HepG2 (cell line): ENCODE results near the gene UHMK1. TPM values are rescaled to one million over a fixed set of nuclear protein-coding genes. Genes with fewer than 3 reads are reported as not detected.

Experiments used
- ATAC-seq: fragments of 200-7000 bp; cut with Tn5 transposase; 3 replicates; pipeline ENCODE4 v1.9.1; 2020; ENCODE audit warnings: mild to moderate bottlenecking, moderate library complexity
- BruUV-seq: library from RNA; stranded (reverse); fragments of 400-500 nt; replicated peaks from 2 replicates; lab custom pipeline; 2021; lab: Mats Ljungman, UMichigan
- CTCF ChIA-PET: fragments of 300-600 bp; formaldehyde crosslinking; extraction: SDS; loops from one replicate; lab custom pipeline; 2021; ENCODE audit warnings: low total read pairs, inconsistent platforms, low intra/inter-chr PET ratio; lab: Yijun Ruan, JAX
- POLR2A ChIA-PET: fragments of 350-600 bp; sonication (Branson Sonifier 250); formaldehyde crosslinking; loops from one replicate; lab custom pipeline; 2020; ENCODE audit warnings: antibody characterized with exemption, inconsistent platforms; lab: Yijun Ruan, JAX
- DNase-seq: peaks from one replicate; pipeline ENCODE4 v3.0.0-alpha.2; 2015; ENCODE audit warnings: low spot score
- FAIRE-seq: peaks from 3 replicates; lab custom pipeline; 2011; peaks lifted over from hg19 to GRCh38; lab: Jason Lieb, UNC
- H2AFZ ChIP-seq: one replicate; pipeline ENCODE4 v1.6.1; 2011; ENCODE audit warnings: low read length, inconsistent platforms
- H3K27ac ChIP-seq: fragments of 300-600 bp; 3 replicates; pipeline ENCODE4 v1.8.0; 2011; ENCODE audit warnings: mixed run types, mild to moderate bottlenecking, mixed read lengths, low read length, inconsistent platforms; ENCODE audit not compliant: insufficient read depth; ENCODE audit errors: extremely low read length
- H3K27me3 ChIP-seq, 2 experiments: fragments of 200-600 bp in 1 of 2; 2 replicates in 1 of 2; 3 replicates in 1 of 2; pipeline versions ENCODE4 v1.6.0 to v1.8.0; 2011; ENCODE audit warnings: low read length in 2 of 2, mild to moderate bottlenecking in 2 of 2, moderate library complexity in 2 of 2, inconsistent platforms in 1 of 2; ENCODE audit not compliant: insufficient read depth in 2 of 2, control insufficient read depth in 1 of 2
- H3K36me3 ChIP-seq, 2 experiments: fragments of 200-600 bp in 1 of 2; replicated peaks in 1 of 2; 2 replicates in 1 of 2; 3 replicates in 1 of 2; pipeline versions ENCODE4 v1.5.1 to v1.8.0; 2011; ENCODE audit warnings: low read length in 2 of 2, inconsistent platforms in 1 of 2; ENCODE audit not compliant: insufficient read depth in 2 of 2, control insufficient read depth in 1 of 2
- H3K4me1 ChIP-seq: 2 replicates; pipeline ENCODE4 v1.5.1; 2012; ENCODE audit warnings: low read length, inconsistent platforms; ENCODE audit not compliant: insufficient read depth
- H3K4me2 ChIP-seq: 2 replicates; pipeline ENCODE4 v1.6.0; 2011; ENCODE audit warnings: low read depth, low read length, inconsistent platforms
- H3K4me3 ChIP-seq, 3 experiments: fragments of 200-600 bp in 1 of 3; sonication (generic), shearing (Covaris generic) in 1 of 3; replicated peaks in 1 of 3; 2 replicates each; pipeline ENCODE4 v1.5.1; 2011 to 2016; ENCODE audit warnings: low read length in 3 of 3, inconsistent platforms in 2 of 3, low read depth in 2 of 3, mild to moderate bottlenecking in 2 of 3, control low read depth in 1 of 3, mixed read lengths in 1 of 3; ENCODE audit not compliant: insufficient read depth in 1 of 3
- H3K79me2 ChIP-seq: one replicate; pipeline ENCODE4 v1.6.1; 2011; ENCODE audit warnings: low read length, inconsistent platforms; ENCODE audit not compliant: insufficient read depth
- H3K9ac ChIP-seq: 2 replicates; pipeline ENCODE4 v1.6.0; 2011; ENCODE audit warnings: mild to moderate bottlenecking, low read depth, low read length, inconsistent platforms; ENCODE audit not compliant: insufficient read depth
- H3K9me3 ChIP-seq: 2 replicates; pipeline ENCODE4 v1.5.1; 2012; ENCODE audit warnings: mild to moderate bottlenecking, low read length
- H4K20me1 ChIP-seq: 2 replicates; pipeline ENCODE4 v1.6.0; 2011; ENCODE audit warnings: inconsistent platforms, mild to moderate bottlenecking, low read length, moderate library complexity; ENCODE audit not compliant: insufficient read depth
- ARID3A ChIP-seq: IDR thresholded peaks from 2 replicates; pipeline ENCODE4 v1.6.1; 2012; ENCODE audit warnings: low read depth, low read length, improper control_type of control experiment
- CCAR2 ChIP-seq: fragments of 200-400 bp; formaldehyde crosslinking; optimal IDR thresholded peaks from 2 replicates; pipeline ENCODE3; 2018; ENCODE audit warnings: low read depth, mild to moderate bottlenecking, low read length, moderate library complexity
- EHMT2 ChIP-seq: fragments of 200-600 bp; sonication (generic); IDR thresholded peaks from 2 replicates; pipeline ENCODE4 v1.7.0; 2017; ENCODE audit warnings: antibody characterized with exemption, low read depth, low read length, borderline replicate concordance
- ELK4 ChIP-seq: sonication (generic); formaldehyde crosslinking; IDR thresholded peaks from 2 replicates; pipeline ENCODE4 v1.9.0; 2021; ENCODE audit warnings: missing genetic modification reagents, borderline replicate concordance
- FLYWCH1 ChIP-seq: sonication (generic); formaldehyde crosslinking; IDR thresholded peaks from 2 replicates; pipeline ENCODE4 v1.8.1; 2023; ENCODE audit warnings: mild to moderate bottlenecking, missing genetic modification reagents
- FOXK2 ChIP-seq: fragments of 450-650 bp; IDR thresholded peaks from 2 replicates; pipeline ENCODE4 v1.6.1; 2016
- HDAC6 ChIP-seq: fragments of 200-600 bp; sonication (generic); IDR thresholded peaks from 2 replicates; pipeline ENCODE4 v1.7.0; 2017; ENCODE audit warnings: mild to moderate bottlenecking, antibody characterized with exemption, low read length, low read depth
- IRF1 ChIP-seq: sonication (generic); formaldehyde crosslinking; IDR thresholded peaks from 2 replicates; pipeline ENCODE4 v1.4.0; 2020; ENCODE audit warnings: low read depth, mild to moderate bottlenecking, missing genetic modification reagents
- MAZ ChIP-seq, 2 experiments: sonication (generic) in 1 of 2; formaldehyde crosslinking in 1 of 2; IDR thresholded peaks; 2 replicates each; pipeline versions ENCODE4 v1.5.0 to v1.6.1; 2012 to 2020; ENCODE audit warnings: low read depth in 2 of 2, mild to moderate bottlenecking in 2 of 2, borderline replicate concordance in 1 of 2, improper control_type of control experiment in 1 of 2, low read length in 1 of 2, missing genetic modification reagents in 1 of 2, moderate library complexity in 1 of 2
- MXD1 ChIP-seq: sonication (generic); formaldehyde crosslinking; IDR thresholded peaks from 2 replicates; pipeline ENCODE4 v1.4.0; 2020; ENCODE audit warnings: mild to moderate bottlenecking, missing genetic modification reagents
- NFIB ChIP-seq: sonication (generic); formaldehyde crosslinking; IDR thresholded peaks from 2 replicates; pipeline ENCODE4 v1.9.0; 2021; ENCODE audit warnings: missing genetic modification reagents, mild to moderate bottlenecking, borderline replicate concordance
- SPEN ChIP-seq: sonication (generic); formaldehyde crosslinking; IDR thresholded peaks from 2 replicates; pipeline ENCODE4 v1.5.1; 2020; ENCODE audit warnings: low read depth, mild to moderate bottlenecking, missing genetic modification reagents
- SUZ12 ChIP-seq: fragments of 150-350 bp; IDR thresholded peaks from 2 replicates; pipeline ENCODE4 v1.6.1; 2014; ENCODE audit warnings: low read depth, low read length
- TBX3 ChIP-seq: fragments of 450-650 bp; IDR thresholded peaks from 2 replicates; pipeline ENCODE4 v1.6.1; 2017; ENCODE audit warnings: antibody characterized with exemption, mild to moderate bottlenecking, inconsistent platforms, borderline replicate concordance
- TEAD2 ChIP-seq: sonication (generic); formaldehyde crosslinking; IDR thresholded peaks from 2 replicates; pipeline ENCODE4 v1.9.0; 2021; ENCODE audit warnings: missing genetic modification reagents
- TGIF2 ChIP-seq: IDR thresholded peaks from 2 replicates; pipeline ENCODE4 v1.6.1; 2016; ENCODE audit warnings: control low read depth, missing compliant biosample characterization
- ZBTB43 ChIP-seq: sonication (generic); formaldehyde crosslinking; conservative IDR thresholded peaks from 2 replicates; pipeline ENCODE4 v1.4.0; 2020; ENCODE audit warnings: missing genetic modification reagents
- ZNF44 ChIP-seq: sonication (generic); formaldehyde crosslinking; IDR thresholded peaks from 2 replicates; pipeline ENCODE4 v1.5.1; 2020; ENCODE audit warnings: mild to moderate bottlenecking, missing genetic modification reagents
- ZSCAN30 ChIP-seq: sonication (generic); formaldehyde crosslinking; IDR thresholded peaks from 2 replicates; pipeline ENCODE4 v1.5.0; 2020; ENCODE audit warnings: mild to moderate bottlenecking, missing genetic modification reagents
- WGBS: methylation state at CpG from one replicate; pipeline ENCODE4 v1.1.6; 2017; ENCODE audit warnings: low lambda C conversion rate; 5-methylcytosine and 5-hydroxymethylcytosine counted together
- in situ Hi-C: cut with HindIII; loops from 2 replicates; pipeline ENCODE4 v1.10.0; 2017; ENCODE audit warnings: low pct_unique_long_range_greater_than_20kb; ENCODE audit not compliant: extremely low pct_ligation_motif_present
- intact Hi-C: fragments of 100-400 bp; cut with micrococcal nuclease; formaldehyde crosslinking; loops from one replicate; pipeline ENCODE4 v1.10.0; 2022; ENCODE audit not compliant: unreplicated experiment
- polyA plus RNA-seq, 8 experiments: library from polyadenylated mRNA; depleted of rRNA in 3 of 8; stranded (reverse) in 7 of 8; unstranded in 1 of 8; fragments of >200 nt; fragmentation: Illumina TruSeq in 4 of 8; extraction: Trizol in 4 of 8; gene quantifications; 2 replicates each; pipeline versions ENCODE4 v1.2.1 to v1.2.3, GENCODE V29; 2011 to 2016; ENCODE audit warnings: low read depth in 4 of 8, missing spikeins in 1 of 8, mixed read lengths in 1 of 8; ENCODE audit not compliant: insufficient read depth in 1 of 8
- total RNA-seq, 5 experiments: library from RNA; depleted of rRNA; stranded (reverse); fragments of >200 nt; fragmentation: Illumina TruSeq; extraction: Trizol; gene quantifications; 2 replicates each; pipeline ENCODE4 v1.2.3, GENCODE V29; 2016; ENCODE audit warnings: low read depth in 1 of 5

Gene UHMK1
- total and polyA plus RNA-seq, 2 of the 13 experiments (the other 11 are each of a cell fraction or from before 2014, with no cell fraction given), result 12.9 to 20.0 TPM

- 88% methylated on average over 1 of the region's 1 CpG for WGBS
- no peak overlapping the region for H3K4me3 ChIP-seq
- no peaks in the 10 kb centered on the region for H4K20me1 ChIP-seq
- no peaks in the 10 kb centered on the region for H3K27me3 ChIP-seq
- no peak for FAIRE-seq
- in situ Hi-C loops (no loop called here), intact Hi-C loops (no loop called here)
- no peaks in the 10 kb centered on the region for H3K79me2 ChIP-seq
- no peaks in the 10 kb centered on the region for H3K4me1 ChIP-seq
- H3K27ac ChIP-seq, result no peak overlapping the region
- no peak overlapping the region for H3K4me2 ChIP-seq
- H3K36me3 ChIP-seq, result no peaks in the 10 kb centered on the region
- no peak for TF ChIP-seq SUZ12
- TF ChIP-seq ZNF44, result no peak
- no peak for TF ChIP-seq NFIB
- no peak for TF ChIP-seq ZSCAN30 (CRISPR knock-in tag)
- no peak for TF ChIP-seq ELK4 (CRISPR knock-in tag)
- TF ChIP-seq MAZ (IDR thresholded peaks at IDR 0.05; ENCODE audit: borderline replicate concordance, low read depth, low read length), result no peak
- TF ChIP-seq MAZ (CRISPR knock-in tag; IDR thresholded peaks at IDR 0.05; ENCODE audit: low read depth), result no peak
- TF ChIP-seq IRF1, result no peak
- TF ChIP-seq ZBTB43 (CRISPR knock-in tag), result no peak
- TF ChIP-seq FOXK2, result no peak
- TF ChIP-seq HDAC6, result no peak
- no peak for TF ChIP-seq TEAD2
- TF ChIP-seq TGIF2, result no peak
- no peak for TF ChIP-seq CCAR2
- no peak for TF ChIP-seq MXD1 (CRISPR knock-in tag)
- no peak for TF ChIP-seq TBX3
- TF ChIP-seq ARID3A, result no peak
- no peak for TF ChIP-seq SPEN
- TF ChIP-seq FLYWCH1 (CRISPR knock-in tag), result no peak
- no peak for TF ChIP-seq EHMT2
- TF ChIP-seq, all 625 proteins: peak for 0
- no TSS peak for BruUV-seq
- ATAC-seq (no peak), DNase-seq (no peak)
- no peaks in the 10 kb centered on the region for H3K9me3 ChIP-seq
- ChIA-PET POLR2A (no interaction called here), CTCF (no interaction called here)
- no peak overlapping the region for H2AFZ ChIP-seq
- H3K9ac ChIP-seq, result no peak overlapping the region
Observed at GRCh38 chr1:162554258-162554657, 56.6 kb downstream of the UHMK1 start.
